SKM-1 treated with dmso at 0.1 percent for 144 hours (cell line): ENCODE results near the gene LRRC56.

Source experiments
- DNase-seq: peaks from one replicate; lab custom pipeline; 2025; ENCODE audit not compliant: unreplicated experiment; lab: John Stamatoyannopoulos, UW

Gene LRRC56

DNA sequence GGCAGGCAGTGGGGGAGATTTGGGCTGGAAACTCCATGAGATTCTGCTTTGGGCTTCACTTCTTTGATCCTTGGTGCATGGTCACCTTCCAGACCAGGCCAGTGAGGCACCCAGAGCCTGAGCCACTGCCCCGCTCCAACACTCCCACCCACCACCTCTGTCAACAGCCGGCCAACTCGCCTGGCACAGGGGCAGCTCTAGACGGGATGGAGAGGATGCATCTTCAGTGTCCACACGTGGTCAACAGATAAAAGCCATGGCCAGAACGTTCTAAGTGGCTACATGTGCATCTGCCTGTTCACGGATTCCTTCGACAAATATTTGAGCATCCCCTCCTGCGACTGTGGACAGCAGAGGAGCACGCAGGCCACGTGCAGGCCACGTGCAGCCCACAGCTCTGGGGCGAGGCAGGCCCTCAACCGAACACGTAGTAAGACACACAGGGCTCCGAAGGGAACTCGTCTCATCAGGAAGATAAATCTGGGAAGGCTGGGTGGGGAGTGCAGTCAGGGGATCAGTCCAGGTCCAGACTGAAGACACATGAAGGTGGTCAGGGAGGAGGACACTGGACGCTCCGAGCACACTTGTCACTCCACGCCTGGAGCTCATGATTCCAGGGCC lies 1.2 kb downstream of the LRRC56 start:
- no peak for DNase-seq

DNA sequence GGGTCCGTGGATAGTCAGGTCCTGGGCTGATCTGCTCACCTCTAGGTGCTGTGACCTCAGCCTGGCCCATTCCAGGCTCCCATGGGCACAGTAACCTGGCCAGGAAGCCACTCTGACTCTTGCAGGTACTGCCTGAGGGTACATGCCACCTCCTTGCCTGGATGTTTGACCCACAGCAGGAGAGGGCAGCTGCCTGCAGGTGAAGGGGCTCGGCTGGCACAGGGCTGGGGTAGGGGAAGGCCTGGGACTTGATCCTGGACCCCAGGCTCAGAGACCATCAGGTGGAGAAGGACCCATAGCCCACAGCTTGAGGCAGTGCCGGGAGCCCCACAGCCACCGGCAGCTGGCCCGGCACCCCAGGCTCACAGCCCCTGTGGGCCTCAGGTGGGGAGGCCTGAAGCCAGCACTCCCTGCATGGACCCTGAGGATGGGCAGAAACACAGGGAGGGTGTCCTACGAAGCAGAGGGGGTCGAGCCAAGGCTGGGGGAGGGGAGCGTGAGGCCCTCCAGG lies 2.7 kb downstream of the LRRC56 start:
- no peak for DNase-seq

- no peak for DNase-seq
Measured at GRCh38 chr11:540583-541432, 3.5 kb downstream of the LRRC56 start.

- DNase-seq: no peak
Measured at GRCh38 chr11:541433-541885, 4.1 kb downstream of the LRRC56 start.

DNA sequence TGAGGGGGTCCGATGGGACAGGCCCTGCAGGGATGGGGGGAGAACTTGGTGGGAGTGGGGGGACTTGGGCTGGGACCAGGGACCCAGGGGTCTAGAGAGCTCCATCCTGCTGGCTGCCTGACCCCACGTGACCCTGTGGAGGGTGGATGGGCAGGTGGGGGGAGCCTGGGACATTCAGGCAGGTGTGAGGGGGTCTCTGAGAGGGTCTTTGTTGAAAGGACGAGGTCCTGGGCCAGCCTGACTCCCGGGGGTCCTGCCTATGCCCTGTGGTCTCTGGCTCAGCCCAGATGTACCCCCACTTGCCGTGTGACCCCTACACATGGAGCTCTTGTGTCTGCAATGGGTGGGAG lies 7.5 kb downstream of the LRRC56 start:
- DNase-seq: no peak

GRCh38 chr11:545171-545570 lies 7.8 kb downstream of the LRRC56 start:
- no peak for DNase-seq

DNA sequence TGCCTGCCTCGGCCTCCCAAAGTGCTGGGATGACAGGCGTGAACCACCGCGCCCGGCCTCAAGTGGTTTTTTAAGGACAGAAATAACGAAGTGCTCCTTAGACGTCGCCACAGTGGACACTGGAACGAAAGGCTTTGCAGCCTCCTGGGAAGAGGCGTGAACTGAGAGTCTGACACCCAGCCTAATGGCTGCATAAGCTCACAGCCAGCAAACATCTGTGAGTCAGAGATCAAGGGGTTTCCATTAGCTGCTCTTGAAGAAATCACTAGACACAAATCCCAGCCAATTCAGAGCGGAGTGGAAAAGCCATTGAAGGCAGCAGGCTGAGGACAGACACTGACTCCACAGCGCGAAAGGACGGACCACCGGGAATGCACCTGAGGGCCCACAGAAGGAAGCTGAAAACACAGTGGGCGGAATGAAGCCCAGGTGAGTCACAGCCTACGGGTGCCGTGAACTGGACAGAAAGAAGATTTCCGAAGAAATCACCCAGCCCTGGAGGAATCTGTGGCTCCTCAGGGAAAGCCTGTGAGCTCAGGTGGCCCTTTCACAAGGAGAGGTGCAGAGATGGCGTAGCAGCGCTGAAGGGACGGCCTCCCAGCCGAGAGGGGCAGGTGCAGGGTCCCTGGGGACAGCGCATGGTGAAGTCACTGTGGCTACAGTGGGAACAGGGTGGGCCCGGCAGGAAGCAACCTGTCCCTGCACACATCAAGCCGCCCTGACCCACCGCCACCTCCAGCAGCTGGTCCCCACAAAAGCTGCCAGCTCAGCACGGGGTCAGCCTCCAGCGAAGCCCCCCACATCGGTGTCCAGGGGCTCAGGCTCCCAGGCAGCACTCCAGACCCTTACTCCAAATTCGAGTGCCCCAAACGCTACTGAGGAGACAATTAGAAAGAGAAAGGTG lies 11.6 kb downstream of the LRRC56 start:
- no peak for DNase-seq

DNA sequence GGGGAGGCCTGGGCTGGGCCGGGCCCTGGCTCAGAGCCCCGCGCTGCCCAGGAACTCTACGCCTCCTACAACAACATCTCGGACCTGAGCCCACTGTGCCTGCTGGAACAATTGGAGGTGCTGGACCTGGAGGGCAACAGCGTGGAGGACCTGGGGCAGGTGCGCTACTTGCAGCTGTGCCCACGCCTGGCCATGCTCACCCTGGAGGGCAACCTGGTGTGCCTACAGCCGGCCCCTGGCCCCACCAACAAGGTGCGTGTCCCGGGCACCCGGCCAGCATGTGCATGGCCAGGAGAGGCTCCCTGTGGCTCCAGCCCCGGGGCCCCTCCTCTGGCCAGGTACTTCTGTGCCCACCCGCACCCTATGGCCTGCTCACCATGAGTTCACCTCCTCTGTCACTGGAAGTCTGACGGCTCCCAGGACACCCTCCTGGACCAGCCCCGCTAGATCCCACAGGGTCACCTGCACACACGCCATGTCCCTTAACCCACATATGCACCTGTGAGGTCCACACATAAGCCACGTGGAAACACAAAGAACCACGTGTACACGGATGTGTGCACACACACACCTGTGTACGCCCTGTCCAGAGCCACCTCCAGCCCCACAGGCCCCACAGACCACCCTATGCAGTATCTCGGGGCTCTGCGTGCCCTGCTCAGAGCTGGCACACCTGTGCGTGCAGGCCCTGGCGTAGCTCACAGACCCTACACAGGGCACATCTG lies 12.9 kb downstream of the LRRC56 start:
- DNase-seq: no peak

DNA sequence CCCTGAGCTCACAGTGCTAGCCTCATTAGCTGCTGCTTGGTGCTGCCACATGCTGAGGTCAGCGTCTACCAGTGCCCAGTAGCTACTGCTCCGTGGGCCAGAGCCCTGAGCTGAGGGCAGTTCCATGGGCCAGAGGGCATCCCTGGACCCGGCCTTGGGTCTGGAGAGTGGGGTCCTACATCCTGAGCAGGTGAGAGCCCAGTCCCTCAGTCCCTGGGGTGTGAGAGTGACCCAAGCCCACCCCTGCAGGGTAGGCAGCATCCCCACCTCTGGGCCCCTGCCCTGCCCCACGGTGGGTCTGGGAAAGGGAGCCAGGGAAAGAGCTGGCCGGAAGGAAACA lies 13.4 kb downstream of the LRRC56 start:
- DNase-seq: no peak

- no peak for DNase-seq
Measured at GRCh38 chr11:551131-551530, 13.8 kb downstream of the LRRC56 start.

DNA sequence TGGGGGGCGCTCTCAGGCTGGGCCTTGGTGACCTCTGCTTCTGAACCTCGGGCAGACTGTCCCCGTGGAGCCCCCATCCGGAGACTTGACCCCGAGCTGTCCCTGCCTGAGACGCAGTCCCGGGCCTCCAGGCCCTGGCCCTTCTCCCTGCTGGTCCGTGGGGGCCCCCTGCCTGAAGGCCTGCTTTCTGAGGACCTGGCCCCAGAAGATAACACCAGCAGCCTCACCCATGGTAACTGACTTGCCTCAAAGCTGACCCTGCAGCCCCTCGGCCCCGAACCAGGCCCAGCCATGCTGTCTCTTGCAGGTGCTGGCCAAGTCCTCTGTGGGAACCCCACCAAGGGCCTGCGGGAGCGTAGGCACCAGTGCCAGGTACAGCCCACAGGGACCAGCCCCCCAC lies 14.3 kb downstream of the LRRC56 start:
- DNase-seq: no peak

- DNase-seq: no peak
Measured at GRCh38 chr11:553083-553987, 16.0 kb downstream of the LRRC56 start.

GRCh38 chr11:553988-554340 lies 16.6 kb downstream of the LRRC56 start:
- no peak for DNase-seq

GRCh38 chr11:554428-555226 lies 17.3 kb downstream of the LRRC56 start:
- peak; percentile 65 for DNase-seq

DNA sequence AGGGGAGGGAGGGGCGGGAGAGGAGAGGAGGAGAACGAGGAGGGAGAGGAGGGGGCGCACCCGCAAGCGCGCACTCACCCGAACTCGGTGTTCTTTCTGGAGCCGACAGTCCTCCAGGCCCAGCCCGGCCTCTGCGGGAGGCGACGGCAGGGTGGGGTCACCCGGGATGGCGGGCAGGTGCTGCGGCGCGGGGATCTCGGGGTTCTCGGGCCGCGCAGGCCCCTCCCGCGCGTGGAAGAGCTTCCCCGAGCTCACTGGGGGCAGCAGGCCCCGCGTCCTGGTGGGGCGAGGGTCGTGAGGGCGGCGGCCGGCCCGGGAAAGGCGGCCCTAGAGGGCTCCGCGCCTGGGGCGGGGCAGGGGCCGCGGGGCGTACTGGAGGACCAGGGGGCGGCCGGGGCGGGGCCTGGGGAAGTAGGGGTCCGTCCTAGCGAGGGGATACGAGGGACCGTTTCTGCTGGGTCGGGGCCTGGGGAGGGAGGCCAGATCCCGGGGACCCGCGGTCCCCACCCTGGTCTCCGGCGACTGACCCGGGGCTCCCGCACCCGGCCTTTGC lies 18.0 kb downstream of the LRRC56 start:
- DNase-seq: no peak

GRCh38 chr11:555780-556661 lies 18.7 kb downstream of the LRRC56 start:
- no peak for DNase-seq

DNA sequence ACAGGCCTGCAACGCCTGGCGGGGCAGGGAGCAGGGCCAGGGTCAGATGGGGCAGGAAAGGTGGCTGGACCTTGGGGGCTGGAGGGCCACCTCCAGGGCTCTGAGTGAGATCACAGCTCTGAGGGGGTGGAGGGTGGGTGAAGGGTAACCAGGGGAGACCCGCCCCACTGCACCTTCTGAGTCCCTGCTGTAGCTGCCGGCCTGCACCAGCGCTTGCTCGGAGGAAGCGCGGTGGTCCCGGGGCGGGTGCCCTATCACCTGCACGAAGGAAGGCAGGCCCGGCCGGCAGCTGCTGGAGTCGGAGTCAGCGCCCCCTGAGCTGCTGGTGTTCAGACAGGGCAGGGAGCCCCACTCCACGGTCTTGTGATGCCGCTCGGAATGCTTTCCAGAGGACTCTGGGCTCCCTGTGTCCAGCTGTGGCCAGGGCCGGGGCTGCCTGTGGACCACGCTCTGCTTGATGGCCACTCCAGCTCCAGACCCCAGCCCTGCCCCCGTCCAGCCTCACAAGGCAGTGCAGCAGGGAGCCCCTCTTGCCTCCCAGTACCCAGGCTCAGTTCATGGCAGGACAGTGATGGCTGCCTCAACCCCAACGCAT lies 19.4 kb downstream of the LRRC56 start:
- no peak for DNase-seq
